HepG2 (cell line): Measurements from ENCODE around the gene GRIK4. TPM values are rescaled to one million over a fixed set of nuclear protein-coding genes. Genes with fewer than 3 reads are reported as not detected.

Source experiments
- AHDC1 ChIP-seq: sonication (generic); formaldehyde crosslinking; IDR thresholded peaks from 2 replicates; pipeline ENCODE4 v1.5.1; 2020; ENCODE audit warnings: mild to moderate bottlenecking, missing genetic modification reagents, borderline replicate concordance
- TRIM24 ChIP-seq: sonication (generic); formaldehyde crosslinking; IDR thresholded peaks from 2 replicates; pipeline ENCODE4 v1.8.0; 2022; ENCODE audit warnings: mild to moderate bottlenecking, missing genetic modification reagents
- ZBTB33 ChIP-seq: sonication (generic); formaldehyde crosslinking; IDR thresholded peaks from 2 replicates; pipeline ENCODE4 v1.4.0; 2020; ENCODE audit warnings: missing genetic modification reagents
- ZNF329 ChIP-seq: sonication (generic); formaldehyde crosslinking; IDR thresholded peaks from 2 replicates; pipeline ENCODE4 v1.9.0; 2021; ENCODE audit warnings: low read depth, mild to moderate bottlenecking, missing genetic modification reagents
- polyA plus RNA-seq, 8 experiments: library from polyadenylated mRNA; depleted of rRNA in 3 of 8; stranded (reverse) in 7 of 8; unstranded in 1 of 8; fragments of >200 nt; fragmentation: Illumina TruSeq in 4 of 8; extraction: Trizol in 4 of 8; gene quantifications; 2 replicates each; pipeline versions ENCODE4 v1.2.1 to v1.2.3, GENCODE V29; 2011 to 2016; ENCODE audit warnings: low read depth in 4 of 8, missing spikeins in 1 of 8, mixed read lengths in 1 of 8; ENCODE audit not compliant: insufficient read depth in 1 of 8
- total RNA-seq, 5 experiments: library from RNA; depleted of rRNA; stranded (reverse); fragments of >200 nt; fragmentation: Illumina TruSeq; extraction: Trizol; gene quantifications; 2 replicates each; pipeline ENCODE4 v1.2.3, GENCODE V29; 2016; ENCODE audit warnings: low read depth in 1 of 5

The GRIK4 gene
- total and polyA plus RNA-seq, 2 of the 13 experiments (the other 11 are each of a cell fraction or from before 2014, with no cell fraction given) = 0.04 to 0.07 TPM

- TF ChIP-seq AHDC1 (CRISPR knock-in tag) (no peak), ZBTB33 (CRISPR knock-in tag) (no peak), ZNF329 (CRISPR knock-in tag) (no peak), TRIM24 (CRISPR knock-in tag) (no peak)
Observed at GRCh38 chr11:120749395-120749794, 237.8 kb downstream of the GRIK4 start (continued).
